Measurements from ENCODE around the gene ARID4B. TPM values are rescaled to one million over a fixed set of nuclear protein-coding genes. Genes with fewer than 3 reads are reported as not detected.
A peak's percentile ranks its signal among the peaks of the same experiment; 100 is the strongest.

Gene ARID4B
- total RNA-seq (10 to 100 TPM; 95.5 to 99.5 TPM), polyA plus RNA-seq (10 to 100 TPM; 34.8 to 86.1 TPM)

- Histone ChIP-seq H3K36me3 (ENCODE audit: insufficient read depth, low read length) (no peaks in the 10 kb centered on the region), H3K4me1 (ENCODE audit: insufficient read depth, low read length) (peaks cover 74% of the 10 kb centered on the region), H3K9me3 (ENCODE audit: control insufficient read depth in 1 of 2, low read length in 2 of 2) (no peaks in the 10 kb centered on the region), H3K4me3 (ENCODE audit: low read length in 2 of 2) (peak within 1 kb of the TSS; percentile 88 to 93), H3K27ac (ENCODE audit: low read depth, low read length) (peak within 1 kb of the TSS; percentile 99), H3K27me3 (ENCODE audit: insufficient read depth, low read length) (no peaks in the 10 kb centered on the region)
- no peak for DNase-seq
- intact Hi-C loops (cut with micrococcal nuclease) = loop anchor here (1.0 to 5.0 kb wide), 10 partner anchors 23 to 850 kb away; partner anchors contain the start of genes B3GALNT2, RBM34, TARBP1 and TBCE
- POLR2A ChIA-PET (ENCODE audit: partially characterized antibody) = interaction anchor here (0.8 to 2.7 kb wide), 13 partner anchors 9 to 177 kb away, joined by 3 to 19 read pairs (median 4); partner anchors contain the start of genes B3GALNT2 and RBM34
- Mint-ChIP-seq H3K27me3 (no peaks in the 10 kb centered on the region), H3K4me1 (peaks cover 36 to 39% (median 38%) of the 10 kb centered on the region in 4 donors), H3K36me3 (peaks cover 3 to 38% of the 10 kb centered on the region in 2 donors), H3K27ac (peak within 1 kb of the TSS in 6 of 7 donors; percentile 94 to 99 (median 96)), H3K4me3 (peak within 1 kb of the TSS; percentile 94 to 99 (median 98)), H3K9me3 (peaks cover 0 to 6% (median 0%) of the 10 kb centered on the region in 8 donors)
- CTCF ChIA-PET (ENCODE audit: partially characterized antibody) = interaction anchor here (0.6 to 2.8 kb wide), 2 partner anchors 40 to 43 kb away, joined by 3 to 8 read pairs; partner anchors contain the start of gene TBCE
Measured at GRCh38 chr1:235327559-235328270, at the start of gene ARID4B. TSS of gene ARID4B (minus strand) at chr1:235328179. CDS start at chr1:235326919, 1,260 bp downstream.

DNA sequence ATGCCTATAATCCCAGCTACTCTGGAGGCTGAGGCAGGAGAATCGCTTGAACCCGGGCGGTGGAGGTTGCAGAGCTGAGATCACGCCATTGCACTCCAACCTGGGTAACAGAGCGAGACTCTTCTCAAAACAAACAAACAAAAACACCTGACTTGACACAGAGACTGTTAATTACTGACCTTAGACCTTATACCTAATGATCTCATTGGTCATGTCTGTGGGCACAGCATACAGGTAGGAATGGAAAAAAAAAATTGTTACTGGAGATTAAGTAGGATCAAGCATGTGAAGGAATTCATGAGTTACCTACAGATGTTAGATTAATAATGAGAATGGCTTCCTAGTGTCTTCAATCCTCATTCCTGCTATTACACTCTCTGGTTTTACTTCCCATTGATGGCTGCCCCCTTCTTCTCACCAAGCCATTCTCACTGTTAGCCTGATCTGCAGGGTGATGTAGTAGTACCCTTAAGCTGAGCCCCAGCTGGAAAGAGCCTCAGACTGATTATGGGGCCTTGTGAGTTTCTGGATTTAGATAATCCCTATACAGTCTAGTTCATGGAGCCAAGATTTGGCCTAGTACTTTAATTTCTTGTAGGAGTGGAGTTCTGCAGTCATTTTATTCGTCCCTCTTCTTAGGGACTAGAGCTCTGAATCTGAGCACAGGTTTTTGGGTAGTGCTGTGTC lies 48.1 kb upstream of the ARID4B start:
- DNase-seq = no peak
- no peak overlapping the region for H3K4me3 Mint-ChIP-seq

DNA sequence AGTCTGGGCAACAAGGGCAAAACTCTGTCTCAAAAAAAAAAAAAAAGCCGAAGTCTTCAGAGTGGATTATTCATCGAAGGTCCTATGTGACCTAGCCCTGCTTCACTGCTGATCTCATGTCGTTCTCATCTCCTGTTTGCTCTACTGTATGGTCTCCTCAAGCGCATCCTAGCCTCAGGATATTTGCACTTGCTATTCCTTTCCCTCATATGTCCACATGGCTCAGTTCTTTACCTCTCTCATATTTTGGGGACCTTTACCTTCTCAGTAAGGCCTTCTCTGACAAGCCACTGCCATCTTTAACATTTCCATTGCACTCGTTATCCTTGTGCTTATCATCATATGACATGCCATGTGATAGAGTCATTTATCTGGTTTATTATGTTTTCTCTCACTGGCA lies 41.8 kb upstream of the ARID4B start:
- no peak overlapping the region for H3K27ac ChIP-seq (ENCODE audit: low read depth, low read length)
- ChIA-PET CTCF (ENCODE audit: partially characterized antibody) (interaction anchor here (0.7 kb wide), 1 partner anchor 42 kb away, joined by 3 read pairs; the partner anchor contains the start of genes ARID4B and GGPS1), POLR2A (ENCODE audit: partially characterized antibody) (no interaction called here)
- no peaks in the 10 kb centered on the region for H3K27me3 ChIP-seq (ENCODE audit: insufficient read depth, low read length)
- H3K27ac Mint-ChIP-seq = peak overlapping the region in 5 of 7 donors; percentile 2 to 68 (median 64)
- H3K4me3 ChIP-seq (ENCODE audit: low read length in 2 of 2) = no peak overlapping the region
- peak overlapping the region in 6 of 8 donors; percentile 4 to 74 (median 50) for H3K4me3 Mint-ChIP-seq
- peaks cover 3 to 14% of the 10 kb centered on the region in 2 donors for H3K36me3 Mint-ChIP-seq
- no peaks in the 10 kb centered on the region for H3K27me3 Mint-ChIP-seq
- H3K36me3 ChIP-seq (ENCODE audit: insufficient read depth, low read length) = no peaks in the 10 kb centered on the region
- H3K9me3 ChIP-seq (ENCODE audit: control insufficient read depth in 1 of 2, low read length in 2 of 2) = no peaks in the 10 kb centered on the region
- DNase-seq = no peak
- peaks cover 20% of the 10 kb centered on the region for H3K4me1 ChIP-seq (ENCODE audit: insufficient read depth, low read length)
- no peaks in the 10 kb centered on the region for H3K9me3 Mint-ChIP-seq
- intact Hi-C loops (cut with micrococcal nuclease) = no loop called here
- peaks cover 21 to 45% (median 34%) of the 10 kb centered on the region in 4 donors for H3K4me1 Mint-ChIP-seq

More for the DNA sequence above, 48.1 kb upstream of the ARID4B start:
- ChIA-PET POLR2A (ENCODE audit: partially characterized antibody) (no interaction called here), CTCF (ENCODE audit: partially characterized antibody) (no interaction called here)
- H3K36me3 Mint-ChIP-seq = peaks cover 26 to 35% of the 10 kb centered on the region in 2 donors
- H3K9me3 Mint-ChIP-seq = peaks cover 0 to 1% (median 0%) of the 10 kb centered on the region in 8 donors
- no peaks in the 10 kb centered on the region for H3K4me1 ChIP-seq (ENCODE audit: insufficient read depth, low read length)
- H3K4me3 ChIP-seq (ENCODE audit: low read length in 2 of 2) = no peak overlapping the region
- peaks cover 15% of the 10 kb centered on the region for H3K36me3 ChIP-seq (ENCODE audit: insufficient read depth, low read length)
- no peaks in the 10 kb centered on the region for H3K27me3 ChIP-seq (ENCODE audit: insufficient read depth, low read length)
- H3K4me1 Mint-ChIP-seq = peaks cover 11 to 19% (median 15%) of the 10 kb centered on the region in 4 donors
- H3K9me3 ChIP-seq (ENCODE audit: control insufficient read depth in 1 of 2, low read length in 2 of 2) = no peaks in the 10 kb centered on the region
- H3K27me3 Mint-ChIP-seq = no peaks in the 10 kb centered on the region
- intact Hi-C loops (cut with micrococcal nuclease) = no loop called here
- no peak overlapping the region for H3K27ac ChIP-seq (ENCODE audit: low read depth, low read length)
- H3K27ac Mint-ChIP-seq = peak overlapping the region in 5 of 7 donors; percentile 11 to 88 (median 37)

GRCh38 chr1:235368428-235368827 lies 40.4 kb upstream of the ARID4B start:
- H3K27ac ChIP-seq (ENCODE audit: low read depth, low read length) = no peak overlapping the region
- no peak for DNase-seq
- H3K4me1 ChIP-seq (ENCODE audit: insufficient read depth, low read length) = peaks cover 20% of the 10 kb centered on the region
- no peak overlapping the region for H3K4me3 ChIP-seq (ENCODE audit: low read length in 2 of 2)
- Mint-ChIP-seq H3K4me3 (peak overlapping the region; percentile 97 to 100 (median 98)), H3K27ac (peak overlapping the region in 5 of 7 donors; percentile 2 to 96 (median 92)), H3K27me3 (no peaks in the 10 kb centered on the region), H3K36me3 (peaks cover 0 to 12% of the 10 kb centered on the region in 2 donors), H3K4me1 (peaks cover 19 to 43% (median 31%) of the 10 kb centered on the region in 4 donors), H3K9me3 (no peaks in the 10 kb centered on the region)
- no peaks in the 10 kb centered on the region for H3K27me3 ChIP-seq (ENCODE audit: insufficient read depth, low read length)
- intact Hi-C loops (cut with micrococcal nuclease) = no loop called here
- CTCF ChIA-PET (ENCODE audit: partially characterized antibody) = interaction anchor here (1.2 to 2.2 kb wide), 3 partner anchors 39 to 121 kb away, joined by 3 to 8 read pairs (median 4); partner anchors contain the start of genes ARID4B and GGPS1
- POLR2A ChIA-PET (ENCODE audit: partially characterized antibody) = interaction anchor here (1.5 to 1.6 kb wide), 3 partner anchors 40 to 76 kb away, joined by 4 to 6 read pairs (median 5); partner anchors contain the start of gene GGPS1
- H3K9me3 ChIP-seq (ENCODE audit: control insufficient read depth in 1 of 2, low read length in 2 of 2) = no peaks in the 10 kb centered on the region
- H3K36me3 ChIP-seq (ENCODE audit: insufficient read depth, low read length) = no peaks in the 10 kb centered on the region

DNA sequence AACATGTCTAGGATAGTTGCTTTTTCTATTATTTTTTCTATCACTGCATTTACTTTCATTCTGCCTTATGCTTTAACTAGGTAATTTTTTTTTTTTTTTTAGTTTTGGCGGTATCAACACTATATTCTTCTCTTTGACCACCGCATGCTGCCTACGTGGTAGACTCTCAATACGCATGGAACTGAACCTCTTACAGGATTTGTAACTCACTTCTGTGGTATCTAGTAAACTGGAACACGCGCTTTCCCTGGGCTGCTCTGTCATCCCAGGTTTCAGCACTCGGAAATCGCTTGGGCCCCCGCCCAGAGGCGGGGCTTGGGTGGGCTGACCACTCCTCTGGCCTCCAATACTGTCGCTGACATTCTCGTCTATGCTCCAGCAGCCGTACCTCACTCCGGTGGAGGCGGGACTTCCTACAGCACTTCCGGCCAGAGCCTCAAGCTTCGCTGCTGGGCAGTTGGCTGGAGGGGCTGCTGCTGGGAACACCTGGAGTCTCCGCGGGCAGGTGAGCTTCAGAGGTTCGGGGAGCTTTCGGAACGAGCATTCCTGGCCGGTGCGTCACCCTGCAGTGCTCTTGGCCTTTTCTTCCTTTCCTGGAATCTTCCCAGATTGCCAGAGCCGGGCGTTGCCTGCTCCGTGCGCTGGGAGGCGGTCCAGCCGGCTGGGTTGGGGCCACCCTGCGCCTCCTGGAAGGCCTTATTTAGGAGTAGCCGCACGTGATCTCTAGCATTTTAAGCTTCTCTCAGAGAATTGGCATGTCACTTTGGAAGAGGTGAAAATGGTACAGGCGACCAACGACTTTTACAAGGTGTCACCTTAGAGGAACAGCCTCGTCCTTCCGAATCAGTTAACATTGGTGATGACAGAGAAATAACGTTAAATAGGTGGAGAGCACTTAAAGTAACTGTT lies 39.3 kb upstream of the ARID4B start, which contains the start of gene TBCE:
Gene TBCE, plus strand, starts transcription at position 428 of the 909 bp plus-strand sequence. CDS start 12,623 bp downstream, outside the sequence.
- Mint-ChIP-seq H3K4me3 (peak within 1 kb of the TSS; percentile 97 to 100 (median 98)), H3K36me3 (peaks cover 0 to 9% of the 10 kb centered on the region in 2 donors), H3K27ac (peak within 1 kb of the TSS; percentile 84 to 98 (median 95)), H3K4me1 (peaks cover 17 to 43% (median 31%) of the 10 kb centered on the region in 4 donors), H3K9me3 (no peaks in the 10 kb centered on the region), H3K27me3 (no peaks in the 10 kb centered on the region)
- H3K27me3 ChIP-seq (ENCODE audit: insufficient read depth, low read length) = no peaks in the 10 kb centered on the region
- peak within 1 kb of the TSS; percentile 71 for H3K27ac ChIP-seq (ENCODE audit: low read depth, low read length)
- no peaks in the 10 kb centered on the region for H3K9me3 ChIP-seq (ENCODE audit: control insufficient read depth in 1 of 2, low read length in 2 of 2)
- H3K4me1 ChIP-seq (ENCODE audit: insufficient read depth, low read length) = peaks cover 20% of the 10 kb centered on the region
- intact Hi-C loops (cut with micrococcal nuclease) = loop anchor here (1.0 to 2.0 kb wide), 4 partner anchors 30 to 206 kb away; partner anchors contain the start of genes ARID4B, GGPS1 and RBM34
- peak within 1 kb of the TSS; percentile 59 to 67 for H3K4me3 ChIP-seq (ENCODE audit: low read length in 2 of 2)
- no peaks in the 10 kb centered on the region for H3K36me3 ChIP-seq (ENCODE audit: insufficient read depth, low read length)
- POLR2A ChIA-PET (ENCODE audit: partially characterized antibody) = interaction anchor here (0.9 to 1.6 kb wide), 6 partner anchors 12 to 207 kb away, joined by 3 to 6 read pairs (median 4); partner anchors contain the start of genes GGPS1 and RBM34
- CTCF ChIA-PET (ENCODE audit: partially characterized antibody) = interaction anchor here (1.2 to 2.2 kb wide), 3 partner anchors 38 to 120 kb away, joined by 3 to 8 read pairs (median 4); partner anchors contain the start of genes ARID4B and GGPS1
- peak; percentile 74 to 82 (median 76) for DNase-seq

DNA sequence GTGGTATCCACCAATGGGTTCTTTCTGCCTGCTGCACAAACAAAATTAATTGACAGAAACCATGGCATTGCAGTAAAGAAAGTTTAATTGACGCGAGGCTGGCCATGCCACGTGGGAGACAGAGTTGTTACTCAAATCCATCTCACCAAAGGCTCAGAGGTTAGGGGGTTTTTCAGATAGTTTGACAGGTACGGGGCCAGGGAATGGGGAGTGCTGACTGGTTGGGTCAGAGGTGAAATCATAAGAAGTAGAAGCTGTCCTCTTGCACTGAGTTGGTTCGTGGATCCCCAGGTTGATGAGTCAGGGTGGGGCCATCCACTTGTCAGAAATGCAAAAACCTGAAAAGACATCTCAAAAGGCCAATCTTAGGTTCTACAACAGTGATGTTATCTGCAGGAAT lies 38.3 kb upstream of the ARID4B start:
- no peaks in the 10 kb centered on the region for H3K36me3 ChIP-seq (ENCODE audit: insufficient read depth, low read length)
- Mint-ChIP-seq H3K9me3 (no peaks in the 10 kb centered on the region), H3K27ac (peak overlapping the region; percentile 84 to 98 (median 95)), H3K4me1 (peaks cover 17 to 43% (median 31%) of the 10 kb centered on the region in 4 donors), H3K27me3 (no peaks in the 10 kb centered on the region), H3K36me3 (peaks cover 0 to 9% of the 10 kb centered on the region in 2 donors), H3K4me3 (peak overlapping the region; percentile 97 to 100 (median 98))
- POLR2A ChIA-PET (ENCODE audit: partially characterized antibody) = no interaction called here
- no peaks in the 10 kb centered on the region for H3K9me3 ChIP-seq (ENCODE audit: control insufficient read depth in 1 of 2, low read length in 2 of 2)
- H3K27ac ChIP-seq (ENCODE audit: low read depth, low read length) = peak overlapping the region; percentile 71
- H3K27me3 ChIP-seq (ENCODE audit: insufficient read depth, low read length) = no peaks in the 10 kb centered on the region
- DNase-seq = peak in 1 of 5 donors; percentile 51
- peaks cover 20% of the 10 kb centered on the region for H3K4me1 ChIP-seq (ENCODE audit: insufficient read depth, low read length)
- intact Hi-C loops (cut with micrococcal nuclease) = loop anchor here (2.0 kb wide), 2 partner anchors 29 to 205 kb away; partner anchors contain the start of gene RBM34
- CTCF ChIA-PET (ENCODE audit: partially characterized antibody) = interaction anchor here (1.5 kb wide), 1 partner anchor 50 kb away, joined by 6 read pairs; no protein-coding TSS in a partner anchor
- H3K4me3 ChIP-seq (ENCODE audit: low read length in 2 of 2) = no peak overlapping the region
